Retinal pigment epithelial cell (primary cell): Measurements from ENCODE around the gene WHAMM.

ENCODE experiments used
- DNase-seq: peaks from one replicate; pipeline ENCODE4 v3.0.0-alpha.2; 2010; ENCODE audit warnings: low read depth
- H3K4me3 ChIP-seq: 2 replicates; pipeline ENCODE4 v1.5.1; 2011; ENCODE audit warnings: mild to moderate bottlenecking, low read length, control low read depth, moderate library complexity
- TF ChIP-seq, protein P1 (sequence below): conservative IDR thresholded peaks from 2 replicates; pipeline ENCODE4 v1.5.1; 2011; ENCODE audit warnings: low read depth, low read length, control low read depth, inconsistent platforms

Gene WHAMM

DNA sequence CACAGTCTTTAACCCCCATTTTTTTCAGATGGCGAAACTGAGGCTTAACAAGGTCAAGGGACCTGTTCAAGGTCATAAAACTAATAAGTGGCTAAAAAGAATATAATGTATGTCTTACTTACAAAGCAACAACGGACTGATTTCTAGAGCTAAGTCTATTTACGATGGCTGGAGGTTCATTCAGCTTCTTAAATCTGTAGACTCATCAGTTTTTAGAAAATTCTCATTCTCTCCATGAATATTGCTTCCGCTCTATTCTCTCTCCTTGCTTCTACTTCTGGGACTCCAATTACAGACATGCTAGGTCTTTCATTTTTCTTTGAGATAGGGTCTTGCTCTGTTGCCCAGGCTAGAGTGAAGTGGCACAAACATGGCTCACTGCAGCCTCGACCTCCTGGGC lies 68.9 kb downstream of the WHAMM start:
- TF ChIP-seq, protein P1, sequence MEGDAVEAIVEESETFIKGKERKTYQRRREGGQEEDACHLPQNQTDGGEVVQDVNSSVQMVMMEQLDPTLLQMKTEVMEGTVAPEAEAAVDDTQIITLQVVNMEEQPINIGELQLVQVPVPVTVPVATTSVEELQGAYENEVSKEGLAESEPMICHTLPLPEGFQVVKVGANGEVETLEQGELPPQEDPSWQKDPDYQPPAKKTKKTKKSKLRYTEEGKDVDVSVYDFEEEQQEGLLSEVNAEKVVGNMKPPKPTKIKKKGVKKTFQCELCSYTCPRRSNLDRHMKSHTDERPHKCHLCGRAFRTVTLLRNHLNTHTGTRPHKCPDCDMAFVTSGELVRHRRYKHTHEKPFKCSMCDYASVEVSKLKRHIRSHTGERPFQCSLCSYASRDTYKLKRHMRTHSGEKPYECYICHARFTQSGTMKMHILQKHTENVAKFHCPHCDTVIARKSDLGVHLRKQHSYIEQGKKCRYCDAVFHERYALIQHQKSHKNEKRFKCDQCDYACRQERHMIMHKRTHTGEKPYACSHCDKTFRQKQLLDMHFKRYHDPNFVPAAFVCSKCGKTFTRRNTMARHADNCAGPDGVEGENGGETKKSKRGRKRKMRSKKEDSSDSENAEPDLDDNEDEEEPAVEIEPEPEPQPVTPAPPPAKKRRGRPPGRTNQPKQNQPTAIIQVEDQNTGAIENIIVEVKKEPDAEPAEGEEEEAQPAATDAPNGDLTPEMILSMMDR, result no peak
- no peak overlapping the region for H3K4me3 ChIP-seq
- no peak for DNase-seq

DNA sequence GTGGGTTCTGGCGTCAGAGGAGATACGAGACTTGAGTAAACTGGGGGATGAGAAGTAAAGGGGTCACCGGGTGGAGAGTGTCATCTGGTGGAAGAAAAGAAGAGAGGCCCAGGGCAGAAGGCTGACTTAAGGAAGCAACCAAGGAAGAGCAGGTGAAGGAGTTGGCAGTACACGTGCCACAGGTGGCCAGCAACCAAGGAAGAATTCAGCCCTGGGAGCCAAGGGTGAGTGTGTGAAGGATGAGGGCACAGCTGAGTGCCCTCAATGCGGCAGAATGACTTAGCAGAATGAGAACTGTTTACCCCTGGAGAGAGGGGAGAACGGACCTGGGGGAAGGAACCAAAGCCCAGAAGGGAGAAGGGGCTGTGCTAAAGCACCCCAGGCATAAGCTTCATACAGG lies 71.3 kb downstream of the WHAMM start:
- H3K4me3 ChIP-seq, result no peak overlapping the region
- TF ChIP-seq, protein P1, result no peak
- no peak for DNase-seq

DNA sequence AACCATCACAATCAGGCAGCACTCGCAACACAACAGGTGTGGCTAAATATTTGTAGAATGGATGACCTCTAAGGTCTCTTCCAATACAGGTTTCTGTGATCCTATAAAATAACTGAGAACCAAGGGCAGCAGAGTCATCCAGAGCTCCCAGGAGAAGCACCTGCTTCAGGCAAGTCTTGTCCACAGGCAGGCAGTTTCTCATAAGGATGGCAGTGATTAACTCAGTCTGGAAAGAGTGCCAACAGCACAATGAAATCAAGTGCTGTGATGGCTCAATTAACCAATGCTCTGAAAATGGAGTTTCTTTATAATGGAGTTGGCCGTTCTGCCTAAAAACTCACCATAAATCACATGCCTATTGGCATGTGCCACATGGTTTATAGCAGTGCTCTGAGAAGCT lies 72.3 kb downstream of the WHAMM start:
- TF ChIP-seq, protein P1, result no peak
- H3K4me3 ChIP-seq, result no peak overlapping the region
- no peak for DNase-seq

DNA sequence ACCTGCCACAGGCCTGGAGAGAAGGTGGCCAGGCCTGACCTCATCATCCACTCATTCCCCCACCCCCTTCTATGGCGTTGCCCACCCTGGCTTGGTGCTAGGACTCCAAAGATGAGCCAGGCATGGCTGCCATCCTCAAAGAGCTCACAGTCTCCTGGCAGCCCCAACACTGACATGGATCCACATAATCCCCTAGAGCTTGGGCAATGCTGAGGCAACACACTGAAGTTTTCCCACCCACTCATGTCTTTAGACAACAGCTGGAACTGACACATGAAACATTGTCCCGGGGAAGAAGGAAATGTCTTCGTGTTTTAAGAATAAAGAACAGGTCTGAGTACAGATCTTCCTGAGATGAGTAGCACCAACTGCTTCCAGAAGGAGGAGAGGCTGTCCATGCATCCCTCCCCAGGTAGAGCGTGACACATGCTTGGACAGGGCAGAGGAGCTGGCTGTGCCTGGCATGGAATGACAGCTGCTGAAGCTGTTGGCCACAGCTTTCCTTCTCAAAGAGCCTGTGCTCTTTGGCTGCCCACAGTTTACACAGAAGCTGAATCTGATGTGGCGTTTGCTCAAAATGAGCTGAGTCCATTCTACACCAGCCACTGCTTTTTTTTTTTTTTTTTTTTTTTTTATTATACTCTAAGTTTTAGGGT lies 73.0 kb downstream of the WHAMM start:
- no peak overlapping the region for H3K4me3 ChIP-seq
- TF ChIP-seq, protein P1, result no peak
- DNase-seq, result no peak
